CD4-positive, CD25-positive, alpha-beta regulatory T cell (primary cell): ENCODE data around the gene SCIN. TPM values are rescaled to one million over a fixed set of nuclear protein-coding genes. Genes with fewer than 3 reads are reported as not detected.

Experiments
- ATAC-seq, 2 donors: fragments of 150-1000 bp; cut with Tn5 transposase; one replicate each; pipeline ENCODE4 v1.10.0; 2021; ENCODE audit warnings: low read depth in 2 of 2, moderate number of reproducible peaks in 2 of 2, moderate library complexity in 1 of 2
- DNase-seq, 3 donors: peaks; one replicate each; pipeline versions ENCODE4 v3.0.0 to v3.0.0-alpha.2; 2012 to 2022; ENCODE audit warnings: mixed read lengths in 1 of 3
- H3K27ac ChIP-seq: one replicate; pipeline ENCODE4 v1.7.0; 2013; ENCODE audit warnings: mild to moderate bottlenecking, low read length; ENCODE audit not compliant: insufficient read depth, poor library complexity, severe bottlenecking
- H3K27me3 ChIP-seq: one replicate; pipeline ENCODE4 v1.7.0; 2013; ENCODE audit warnings: low read length; ENCODE audit not compliant: control insufficient read depth, insufficient read depth
- H3K36me3 ChIP-seq: one replicate; pipeline ENCODE4 v1.7.0; 2013; ENCODE audit warnings: mild to moderate bottlenecking, low read length, moderate library complexity; ENCODE audit not compliant: control insufficient read depth, insufficient read depth
- H3K4me1 ChIP-seq: 2 replicates; pipeline ENCODE4 v1.7.0; 2013; ENCODE audit warnings: mild to moderate bottlenecking, low read length; ENCODE audit not compliant: insufficient read depth, control insufficient read depth, poor library complexity, severe bottlenecking
- H3K4me3 ChIP-seq: one replicate; pipeline ENCODE4 v1.7.0; 2013; ENCODE audit warnings: low read depth, mild to moderate bottlenecking, low read length, moderate library complexity
- H3K9me3 ChIP-seq, 2 experiments: 1 replicate in 1 of 2; 2 replicates in 1 of 2; pipeline ENCODE4 v1.7.0; 2013; ENCODE audit warnings: low read length in 2 of 2, mild to moderate bottlenecking in 1 of 2, moderate library complexity in 1 of 2; ENCODE audit not compliant: control insufficient read depth in 2 of 2
- H3K27ac Mint-ChIP-seq, 3 donors: one replicate each; pipeline ENCODE4 v1.8.0; 2020 to 2022; ENCODE audit warnings: mild to moderate bottlenecking in 3 of 3, mixed read lengths in 3 of 3, moderate library complexity in 2 of 3
- H3K27me3 Mint-ChIP-seq: one replicate; pipeline ENCODE4 v1.8.0; 2022; ENCODE audit warnings: mild to moderate bottlenecking, mixed read lengths
- H3K36me3 Mint-ChIP-seq: one replicate; pipeline ENCODE4 v1.8.0; 2020; ENCODE audit warnings: mixed read lengths
- H3K4me1 Mint-ChIP-seq, 4 donors: one replicate each; pipeline ENCODE4 v1.8.0; 2020 to 2022; ENCODE audit warnings: mixed read lengths in 4 of 4, mild to moderate bottlenecking in 1 of 4
- H3K4me3 Mint-ChIP-seq, 4 donors: one replicate each; pipeline ENCODE4 v1.8.0; 2020 to 2022; ENCODE audit warnings: mild to moderate bottlenecking in 4 of 4, mixed read lengths in 4 of 4, moderate library complexity in 3 of 4
- H3K9me3 Mint-ChIP-seq, 7 donors: one replicate each; pipeline ENCODE4 v1.8.0; 2020 to 2022; ENCODE audit warnings: mixed read lengths in 7 of 7, mild to moderate bottlenecking in 3 of 7, moderate library complexity in 2 of 7
- polyA plus RNA-seq, 4 donors: library from polyadenylated mRNA; unstranded; fragments of 300-500 nt; fragmentation: Illumina TruSeq; gene quantifications; one replicate each; pipeline ENCODE4 v1.2.3, GENCODE V29; 2021
- total RNA-seq: library from RNA; stranded (reverse); gene quantifications from one replicate; pipeline ENCODE4 v1.2.3, GENCODE V29; 2022

SCIN gene
- total and polyA plus RNA-seq, 5 donors from 2014 or later, result 0.22 to 0.31 TPM; not detected in 3

DNA sequence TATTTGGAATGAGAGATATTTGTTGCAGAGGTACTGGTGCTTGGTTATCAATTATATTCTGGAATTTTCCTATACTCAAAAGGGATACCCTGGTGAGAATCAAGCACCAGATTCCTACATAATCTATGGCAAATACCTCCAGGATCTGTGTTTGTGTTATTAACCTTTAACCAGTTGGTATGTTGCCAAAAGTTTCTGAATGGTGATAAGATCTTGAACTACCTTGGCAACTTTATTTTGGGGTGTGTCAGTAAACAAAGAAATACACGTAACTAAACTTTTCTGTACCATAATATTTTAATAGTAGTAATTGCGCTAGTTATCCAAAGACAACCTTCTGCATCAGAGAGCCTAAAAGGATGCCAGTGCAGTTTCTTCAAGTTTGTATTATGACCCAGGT is 13.4 kb downstream of the SCIN start:
- H3K9me3 Mint-ChIP-seq, result peaks cover 0 to 1% (median 0%) of the 10 kb centered on the region in 7 donors
- H3K27me3 Mint-ChIP-seq, result no peaks in the 10 kb centered on the region
- H3K4me1 Mint-ChIP-seq, result no peaks in the 10 kb centered on the region
- ATAC-seq (no peak), DNase-seq (no peak)
- Histone ChIP-seq H3K9me3 (no peaks in the 10 kb centered on the region), H3K27ac (no peak overlapping the region), H3K4me3 (no peak overlapping the region), H3K27me3 (no peaks in the 10 kb centered on the region), H3K4me1 (no peaks in the 10 kb centered on the region), H3K36me3 (no peaks in the 10 kb centered on the region)
- no peaks in the 10 kb centered on the region for H3K36me3 Mint-ChIP-seq
- H3K4me3 Mint-ChIP-seq, result no peak overlapping the region
- no peak overlapping the region for H3K27ac Mint-ChIP-seq

- Histone ChIP-seq H3K27me3 (no peaks in the 10 kb centered on the region), H3K27ac (no peak overlapping the region), H3K4me1 (no peaks in the 10 kb centered on the region), H3K36me3 (no peaks in the 10 kb centered on the region), H3K9me3 (no peaks in the 10 kb centered on the region), H3K4me3 (no peak overlapping the region)
- ATAC-seq, result no peak
- Mint-ChIP-seq H3K27ac (no peak overlapping the region), H3K27me3 (no peaks in the 10 kb centered on the region), H3K4me3 (no peak overlapping the region), H3K4me1 (no peaks in the 10 kb centered on the region), H3K9me3 (peaks cover 0 to 1% (median 0%) of the 10 kb centered on the region in 7 donors), H3K36me3 (no peaks in the 10 kb centered on the region)
- no peak for DNase-seq
Measured at GRCh38 chr7:12584930-12585329, 14.4 kb downstream of the SCIN start.

- Mint-ChIP-seq H3K36me3 (no peaks in the 10 kb centered on the region), H3K4me3 (no peak overlapping the region), H3K27me3 (no peaks in the 10 kb centered on the region), H3K4me1 (no peaks in the 10 kb centered on the region), H3K27ac (no peak overlapping the region), H3K9me3 (peaks cover 0 to 1% (median 0%) of the 10 kb centered on the region in 7 donors)
- DNase-seq (no peak), ATAC-seq (no peak)
- Histone ChIP-seq H3K4me1 (no peaks in the 10 kb centered on the region), H3K36me3 (no peaks in the 10 kb centered on the region), H3K9me3 (no peaks in the 10 kb centered on the region), H3K27ac (no peak overlapping the region), H3K27me3 (no peaks in the 10 kb centered on the region), H3K4me3 (no peak overlapping the region)
Measured at GRCh38 chr7:12586271-12586670, 15.8 kb downstream of the SCIN start.

DNA sequence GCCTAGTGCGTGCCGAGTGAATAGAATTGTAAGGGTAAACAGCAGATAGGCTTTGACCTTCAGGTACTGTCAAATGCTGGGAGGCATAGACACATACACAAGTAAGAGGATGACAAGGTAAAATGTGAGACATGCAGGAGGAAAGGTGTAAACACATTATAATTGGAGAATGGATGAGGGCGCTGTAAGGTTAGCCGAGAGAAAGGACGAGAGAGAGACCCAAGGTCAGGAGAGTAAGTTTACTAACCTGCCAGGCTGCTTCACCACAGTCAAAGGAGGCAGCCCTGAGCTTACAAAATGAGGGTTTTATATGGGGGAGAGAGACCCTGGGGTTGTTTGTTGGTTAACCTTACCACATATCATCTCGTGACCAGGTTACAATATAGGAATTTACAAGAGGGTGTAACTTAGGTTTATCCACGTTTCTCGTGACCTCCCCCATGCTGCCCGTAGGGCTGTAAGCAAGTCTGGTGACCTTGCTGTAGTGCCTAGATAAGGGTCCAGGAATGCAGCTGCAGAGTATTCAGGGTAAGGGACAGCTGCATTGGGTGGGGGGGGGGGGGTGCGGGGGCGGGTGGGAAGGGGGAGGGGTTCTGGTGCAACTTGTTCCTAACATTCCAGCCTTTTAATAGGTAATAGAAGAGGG is 17.9 kb downstream of the SCIN start:
- no peak overlapping the region for H3K4me3 ChIP-seq
- Mint-ChIP-seq H3K27me3 (no peaks in the 10 kb centered on the region), H3K4me3 (no peak overlapping the region), H3K27ac (no peak overlapping the region), H3K9me3 (no peaks in the 10 kb centered on the region), H3K4me1 (no peaks in the 10 kb centered on the region), H3K36me3 (no peaks in the 10 kb centered on the region)
- H3K4me1 ChIP-seq, result no peaks in the 10 kb centered on the region
- no peaks in the 10 kb centered on the region for H3K27me3 ChIP-seq
- no peak overlapping the region for H3K27ac ChIP-seq
- ATAC-seq (no peak), DNase-seq (no peak)
- H3K36me3 ChIP-seq, result no peaks in the 10 kb centered on the region
- H3K9me3 ChIP-seq, result no peaks in the 10 kb centered on the region

DNA sequence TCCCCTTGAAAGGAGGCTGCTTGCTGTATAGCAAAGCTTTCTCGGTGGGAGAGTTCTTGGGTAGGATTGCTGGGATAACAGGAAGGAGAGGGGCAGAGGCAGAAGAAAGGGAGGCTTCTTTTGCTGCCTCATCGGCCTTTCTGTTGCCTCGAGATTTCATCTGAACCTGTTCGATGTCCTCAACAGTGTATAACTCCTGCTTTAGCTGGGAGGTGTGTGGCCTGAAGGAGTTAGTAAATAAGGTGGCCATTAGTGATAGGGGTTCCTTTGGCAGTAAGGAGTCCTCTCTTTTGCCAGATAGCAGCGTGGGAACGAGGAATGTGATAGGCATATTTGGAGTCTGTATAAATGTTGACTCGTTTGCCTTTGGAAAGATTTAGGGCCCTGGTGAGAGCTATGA is 20.0 kb downstream of the SCIN start:
- no peak overlapping the region for H3K27ac ChIP-seq
- no peaks in the 10 kb centered on the region for H3K36me3 Mint-ChIP-seq

GRCh38 chr7:12594122-12594897 is 23.8 kb downstream of the SCIN start:
- Mint-ChIP-seq H3K4me1 (no peaks in the 10 kb centered on the region), H3K9me3 (peaks cover 0 to 1% (median 0%) of the 10 kb centered on the region in 7 donors)

More for the DNA sequence above, 20.0 kb downstream of the SCIN start:
- no peak overlapping the region for H3K4me3 Mint-ChIP-seq
- Histone ChIP-seq H3K9me3 (no peaks in the 10 kb centered on the region), H3K4me1 (no peaks in the 10 kb centered on the region), H3K36me3 (no peaks in the 10 kb centered on the region), H3K27me3 (no peaks in the 10 kb centered on the region), H3K4me3 (no peak overlapping the region)
- H3K9me3 Mint-ChIP-seq, result peaks cover 0 to 1% (median 0%) of the 10 kb centered on the region in 7 donors
- no peaks in the 10 kb centered on the region for H3K4me1 Mint-ChIP-seq
- no peak for ATAC-seq
- H3K27me3 Mint-ChIP-seq, result no peaks in the 10 kb centered on the region
- DNase-seq, result no peak
- no peak overlapping the region for H3K27ac Mint-ChIP-seq

DNA sequence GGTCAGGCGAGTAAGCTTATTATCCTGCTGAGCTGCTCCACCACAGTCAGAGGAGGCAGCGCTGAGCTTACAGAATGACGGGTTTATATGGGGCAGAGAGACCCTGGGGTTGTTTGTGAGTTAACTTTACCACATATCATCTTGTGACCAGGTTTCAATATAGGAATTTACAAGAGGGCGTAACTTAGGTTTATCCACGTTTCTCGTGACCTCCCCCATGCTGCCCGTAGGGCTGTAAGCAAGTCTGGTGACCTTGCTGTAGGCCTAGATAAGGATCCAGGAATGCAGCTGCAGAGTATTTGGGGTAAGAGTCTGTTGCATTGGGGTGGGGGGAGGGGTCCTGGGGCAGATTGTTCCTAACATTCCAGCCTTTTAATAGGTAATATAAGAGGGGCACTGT is 24.6 kb downstream of the SCIN start:
- DNase-seq (no peak), ATAC-seq (no peak)
- Mint-ChIP-seq H3K36me3 (no peaks in the 10 kb centered on the region), H3K4me3 (no peak overlapping the region), H3K4me1 (no peaks in the 10 kb centered on the region), H3K27ac (no peak overlapping the region), H3K9me3 (peaks cover 0 to 4% (median 0%) of the 10 kb centered on the region in 7 donors), H3K27me3 (no peaks in the 10 kb centered on the region)
- Histone ChIP-seq H3K4me1 (no peaks in the 10 kb centered on the region), H3K9me3 (no peaks in the 10 kb centered on the region), H3K27ac (no peak overlapping the region), H3K27me3 (no peaks in the 10 kb centered on the region), H3K36me3 (no peaks in the 10 kb centered on the region), H3K4me3 (no peak overlapping the region)

More at GRCh38 chr7:12594122-12594897, 23.8 kb downstream of the SCIN start:
- DNase-seq, result no peak
- Histone ChIP-seq H3K4me3 (no peak overlapping the region), H3K9me3 (no peaks in the 10 kb centered on the region), H3K36me3 (no peaks in the 10 kb centered on the region), H3K4me1 (no peaks in the 10 kb centered on the region), H3K27ac (no peak overlapping the region), H3K27me3 (no peaks in the 10 kb centered on the region)
- Mint-ChIP-seq H3K27ac (no peak overlapping the region), H3K36me3 (no peaks in the 10 kb centered on the region), H3K4me3 (no peak overlapping the region), H3K27me3 (no peaks in the 10 kb centered on the region)
- no peak for ATAC-seq
